Activated B cell treated with CpG ODN at 0.5 μM for 24 hours (primary cell): Measurements from ENCODE around the gene INAFM1. TPM values are rescaled to one million over a fixed set of nuclear protein-coding genes. Genes with fewer than 3 reads are reported as not detected.

Experiments
- ATAC-seq: fragments of 200-7000 bp; cut with Tn5 transposase; one replicate; pipeline ENCODE4 v1.10.0; 2021; ENCODE audit warnings: low read depth, mild to moderate bottlenecking, moderate library complexity
- CTCF ChIA-PET: fragments of 350-600 bp; sonication (Branson Sonifier 250); formaldehyde crosslinking; loops from one replicate; lab custom pipeline; 2021; ENCODE audit warnings: antibody characterized with exemption; lab: Charles Lee
- POLR2A ChIA-PET: fragments of 350-600 bp; sonication (Branson Sonifier 250); formaldehyde crosslinking; loops from one replicate; lab custom pipeline; 2021; ENCODE audit warnings: antibody characterized with exemption; lab: Charles Lee
- DNase-seq: peaks from one replicate; pipeline ENCODE4 v3.0.0; 2022
- H3K27ac Mint-ChIP-seq: one replicate; pipeline ENCODE4 v1.8.0; 2020; ENCODE audit warnings: mixed read lengths
- H3K27me3 Mint-ChIP-seq: one replicate; pipeline ENCODE4 v1.8.0; 2021; ENCODE audit warnings: mixed read lengths
- H3K36me3 Mint-ChIP-seq: one replicate; pipeline ENCODE4 v1.8.0; 2021; ENCODE audit warnings: low read depth, mixed read lengths
- H3K4me1 Mint-ChIP-seq: one replicate; pipeline ENCODE4 v1.8.0; 2021; ENCODE audit warnings: mixed read lengths
- H3K4me3 Mint-ChIP-seq: one replicate; pipeline ENCODE4 v1.8.0; 2020; ENCODE audit warnings: mild to moderate bottlenecking, mixed read lengths
- H3K9me3 Mint-ChIP-seq: one replicate; pipeline ENCODE4 v1.8.0; 2020; ENCODE audit warnings: mixed read lengths
- CTCF ChIP-seq: fragments of 200-600 bp; IDR thresholded peaks from one replicate; pipeline ENCODE4 v1.8.0; 2022; ENCODE audit warnings: antibody characterized with exemption, mild to moderate bottlenecking
- intact Hi-C: fragments of 100-400 bp; cut with micrococcal nuclease; formaldehyde crosslinking; loops from one replicate; pipeline ENCODE4 v1.15.1; 2024
- total RNA-seq: library from RNA; stranded (reverse); gene quantifications from 2 replicates; pipeline ENCODE4 v1.2.3, GENCODE V29; 2022

Gene INAFM1
- total RNA-seq: 9.8 and 11.8 TPM in 2 replicates

GRCh38 chr19:47274071-47274890, at the start of gene INAFM1:
INAFM1 (plus strand) TSS chr19:47274885; CDS start chr19:47274920, 35 bp downstream.
- DNase-seq: peak; percentile 100
- Mint-ChIP-seq H3K9me3 (no peaks in the 10 kb centered on the region), H3K4me1 (peaks cover 27% of the 10 kb centered on the region), H3K27me3 (no peaks in the 10 kb centered on the region), H3K27ac (peak within 1 kb of the TSS; percentile 97), H3K4me3 (peak within 1 kb of the TSS; percentile 96), H3K36me3 (peaks cover 22% of the 10 kb centered on the region)
- CTCF ChIA-PET: interaction anchor here (0.9 to 2.9 kb wide), 9 partner anchors 11 to 143 kb away, joined by 3 to 12 read pairs (median 4); partner anchors contain the start of genes CCDC9, DHX34 and SAE1
- no peak for TF ChIP-seq CTCF
- peak; percentile 76 for ATAC-seq
- intact Hi-C loops: loop anchor here (1.0 to 5.0 kb wide), 7 partner anchors 14 to 674 kb away; partner anchors contain the start of genes NAPA and ZC3H4
- POLR2A ChIA-PET: interaction anchor here (0.5 to 4.4 kb wide), 33 partner anchors 11 to 1388 kb away, joined by 3 to 144 read pairs (median 5); partner anchors contain the start of genes CCDC9, DHX34, IRF2BP1 and KPTN

- intact Hi-C loops: loop anchor here (1.0 to 10.0 kb wide), 7 partner anchors 16 to 441 kb away; partner anchors contain the start of genes ARHGAP35, CCDC9, INAFM1 and SLC1A5
- Mint-ChIP-seq H3K36me3 (no peaks in the 10 kb centered on the region), H3K27ac (peak overlapping the region; percentile 89), H3K27me3 (no peaks in the 10 kb centered on the region), H3K4me3 (peak overlapping the region; percentile 85), H3K4me1 (peaks cover 16% of the 10 kb centered on the region), H3K9me3 (no peaks in the 10 kb centered on the region)
- POLR2A ChIA-PET: interaction anchor here (0.6 to 7.3 kb wide), 28 partner anchors 10 to 1323 kb away, joined by 3 to 152 read pairs (median 4); partner anchors contain the start of genes CCDC9, INAFM1, SAE1 and TMEM160
- no peak for TF ChIP-seq CTCF
- CTCF ChIA-PET: interaction anchor here (0.7 to 4.9 kb wide), 6 partner anchors 10 to 99 kb away, joined by 3 to 51 read pairs (median 4); partner anchors contain the start of gene CCDC9
- peak; percentile 61 for ATAC-seq
- peak; percentile 94 for DNase-seq
These were observed 48.8 kb upstream of the INAFM1 start for GRCh38 chr19:47225746-47226425.

GRCh38 chr19:47226426-47227351, 48.0 kb upstream of the INAFM1 start:
- no peak for TF ChIP-seq CTCF
- Mint-ChIP-seq H3K9me3 (no peaks in the 10 kb centered on the region), H3K36me3 (no peaks in the 10 kb centered on the region), H3K27ac (peak overlapping the region; percentile 89), H3K4me1 (peaks cover 21% of the 10 kb centered on the region), H3K4me3 (peak overlapping the region; percentile 85), H3K27me3 (no peaks in the 10 kb centered on the region)
- DNase-seq (peak; percentile 54), ATAC-seq (peak; percentile 7)
- intact Hi-C loops: loop anchor here (1.0 to 10.0 kb wide), 7 partner anchors 16 to 442 kb away; partner anchors contain the start of genes ARHGAP35, CCDC9, INAFM1 and SLC1A5
- CTCF ChIA-PET: interaction anchor here (0.7 to 4.9 kb wide), 7 partner anchors 11 to 403 kb away, joined by 3 to 51 read pairs (median 3); partner anchors contain the start of gene CCDC9
- POLR2A ChIA-PET: interaction anchor here (0.6 to 7.3 kb wide), 27 partner anchors 11 to 607 kb away, joined by 3 to 152 read pairs (median 6); partner anchors contain the start of genes CCDC9, INAFM1, KPTN and SAE1

- Mint-ChIP-seq H3K27me3 (no peaks in the 10 kb centered on the region), H3K27ac (peak overlapping the region; percentile 80), H3K4me1 (peaks cover 29% of the 10 kb centered on the region), H3K9me3 (no peaks in the 10 kb centered on the region), H3K36me3 (no peaks in the 10 kb centered on the region), H3K4me3 (peak overlapping the region; percentile 81)
- ChIA-PET POLR2A (interaction anchor here (0.6 to 7.3 kb wide), 16 partner anchors 11 to 439 kb away, joined by 4 to 152 read pairs (median 11); partner anchors contain the start of genes CCDC9, INAFM1, KPTN and SAE1), CTCF (interaction anchor here (0.7 to 4.9 kb wide), 3 partner anchors 16 to 404 kb away, joined by 3 to 51 read pairs (median 45); no protein-coding TSS in a partner anchor)
- intact Hi-C loops: loop anchor here (2.0 to 10.0 kb wide), 2 partner anchors 367 to 443 kb away; partner anchors contain the start of genes ARHGAP35 and SLC1A5
- ATAC-seq: peak; percentile 3
- peak; percentile 51 for DNase-seq
- no peak for TF ChIP-seq CTCF
These were observed 47.1 kb upstream of the INAFM1 start for GRCh38 chr19:47227352-47228167.
